ENCODE results near the gene CERS6.

CERS6 gene

GRCh38 chr2:168562971-168563370 lies 106.9 kb downstream of the CERS6 start:
- no peak for TF ChIP-seq CTCF (IDR thresholded peaks at IDR 0.05; ENCODE audit: low read depth, low read length)
- no peak overlapping the region for H3K4me3 ChIP-seq (ENCODE audit: low read depth, low read length)

GRCh38 chr2:168564641-168565040 lies 108.6 kb downstream of the CERS6 start:
- H3K4me3 ChIP-seq (ENCODE audit: low read depth, low read length) = no peak overlapping the region
- no peak for TF ChIP-seq CTCF (IDR thresholded peaks at IDR 0.05; ENCODE audit: low read depth, low read length)

GRCh38 chr2:168565112-168565511 lies 109.0 kb downstream of the CERS6 start:
- H3K4me3 ChIP-seq (ENCODE audit: low read depth, low read length) = no peak overlapping the region
- no peak for TF ChIP-seq CTCF (IDR thresholded peaks at IDR 0.05; ENCODE audit: low read depth, low read length)

GRCh38 chr2:168565512-168565911 lies 109.4 kb downstream of the CERS6 start:
- no peak overlapping the region for H3K4me3 ChIP-seq (ENCODE audit: low read depth, low read length)
- TF ChIP-seq CTCF (IDR thresholded peaks at IDR 0.05; ENCODE audit: low read depth, low read length) = no peak

- TF ChIP-seq CTCF (IDR thresholded peaks at IDR 0.05; ENCODE audit: low read depth, low read length) = no peak
- H3K4me3 ChIP-seq (ENCODE audit: low read depth, low read length) = no peak overlapping the region
Measured at GRCh38 chr2:168566974-168567665, 111.0 kb downstream of the CERS6 start.

- H3K4me3 ChIP-seq (ENCODE audit: low read depth, low read length) = no peak overlapping the region
- TF ChIP-seq CTCF (IDR thresholded peaks at IDR 0.05; ENCODE audit: low read depth, low read length) = no peak
Measured at GRCh38 chr2:168567836-168568235, 111.8 kb downstream of the CERS6 start.

- no peak overlapping the region for H3K4me3 ChIP-seq (ENCODE audit: low read depth, low read length)
- no peak for TF ChIP-seq CTCF (IDR thresholded peaks at IDR 0.05; ENCODE audit: low read depth, low read length)
Measured at GRCh38 chr2:168568476-168569267, 112.6 kb downstream of the CERS6 start.

All from WI38 (cell line).